H9 (cell line): ENCODE results near the gene ADGRL3. TPM values are rescaled to one million over a fixed set of nuclear protein-coding genes. Genes with fewer than 3 reads are reported as not detected.

Experiments
- DNase-seq: peaks from one replicate; pipeline ENCODE4 v3.0.0-alpha.2; 2017
- H2AFZ ChIP-seq: one replicate; pipeline ENCODE4 v1.6.1; 2013; ENCODE audit warnings: mild to moderate bottlenecking, low read length, control low read depth, moderate library complexity
- H2AK5ac ChIP-seq: 2 replicates; pipeline ENCODE4 v1.6.1; 2013; ENCODE audit warnings: low read length, control low read depth, mixed read lengths; ENCODE audit not compliant: insufficient read length
- H2BK120ac ChIP-seq: one replicate; pipeline ENCODE4 v1.6.1; 2013; ENCODE audit warnings: low read depth, mild to moderate bottlenecking, low read length, control low read depth, inconsistent platforms; ENCODE audit not compliant: poor library complexity, severe bottlenecking
- H2BK12ac ChIP-seq: 2 replicates; pipeline ENCODE4 v1.6.1; 2013; ENCODE audit warnings: low read length, control low read depth, mixed read lengths, low read depth; ENCODE audit not compliant: insufficient read length
- H2BK15ac ChIP-seq: 2 replicates; pipeline ENCODE4 v1.6.1; 2013; ENCODE audit warnings: low read depth, low read length, control low read depth
- H2BK20ac ChIP-seq: one replicate; pipeline ENCODE4 v1.6.1; 2013; ENCODE audit warnings: low read depth, mild to moderate bottlenecking, low read length, control low read depth, inconsistent platforms; ENCODE audit not compliant: poor library complexity, severe bottlenecking
- H2BK5ac ChIP-seq: 2 replicates; pipeline ENCODE4 v1.6.1; 2013; ENCODE audit warnings: low read length, control low read depth, mixed read lengths; ENCODE audit not compliant: insufficient read length
- H3K14ac ChIP-seq: 2 replicates; pipeline ENCODE4 v1.6.1; 2013; ENCODE audit warnings: low read length, control low read depth; ENCODE audit not compliant: insufficient read depth
- H3K18ac ChIP-seq: 2 replicates; pipeline ENCODE4 v1.6.1; 2013; ENCODE audit warnings: low read depth, mild to moderate bottlenecking, mixed read lengths, low read length, control low read depth; ENCODE audit not compliant: insufficient read length
- H3K23ac ChIP-seq: 2 replicates; pipeline ENCODE4 v1.6.1; 2013; ENCODE audit warnings: low read length, control low read depth, mixed read lengths, low read depth; ENCODE audit not compliant: insufficient read length
- H3K23me2 ChIP-seq: 2 replicates; pipeline ENCODE4 v1.6.1; 2013; ENCODE audit warnings: low read depth, mild to moderate bottlenecking, mixed read lengths, low read length, control low read depth; ENCODE audit not compliant: insufficient read length, poor library complexity, severe bottlenecking
- H3K27ac ChIP-seq: 2 replicates; pipeline ENCODE4 v1.5.1; 2013; ENCODE audit warnings: low read length, control low read depth, mixed read lengths, low read depth; ENCODE audit not compliant: insufficient read length
- H3K27me3 ChIP-seq: 2 replicates; pipeline ENCODE4 v1.6.1; 2013; ENCODE audit warnings: low read length, control low read depth, inconsistent platforms; ENCODE audit not compliant: insufficient read depth
- H3K4ac ChIP-seq: 2 replicates; pipeline ENCODE4 v1.6.1; 2013; ENCODE audit warnings: low read depth, mild to moderate bottlenecking, control low read depth, inconsistent platforms, low read length, moderate library complexity
- H3K4me1 ChIP-seq: 2 replicates; pipeline ENCODE4 v1.6.1; 2013; ENCODE audit warnings: low read length, control low read depth, inconsistent platforms; ENCODE audit not compliant: insufficient read depth
- H3K4me2 ChIP-seq: 2 replicates; pipeline ENCODE4 v1.6.1; 2013; ENCODE audit warnings: low read length, control low read depth, mixed read lengths; ENCODE audit not compliant: insufficient read length, insufficient read depth
- H3K56ac ChIP-seq: 2 replicates; pipeline ENCODE4 v1.6.1; 2013; ENCODE audit warnings: low read depth, mild to moderate bottlenecking, mixed read lengths, low read length, control low read depth; ENCODE audit not compliant: insufficient read length
- H3K79me1 ChIP-seq: 2 replicates; pipeline ENCODE4 v1.6.1; 2013; ENCODE audit warnings: low read depth, mild to moderate bottlenecking, moderate library complexity, low read length, control low read depth, inconsistent platforms; ENCODE audit not compliant: insufficient read depth, poor library complexity, severe bottlenecking
- H3K79me2 ChIP-seq: 2 replicates; pipeline ENCODE4 v1.6.1; 2013; ENCODE audit warnings: low read length, control low read depth, inconsistent platforms; ENCODE audit not compliant: insufficient read depth
- H3K9ac ChIP-seq: 2 replicates; pipeline ENCODE4 v1.6.1; 2013; ENCODE audit warnings: low read length, control low read depth, mixed read lengths; ENCODE audit not compliant: insufficient read length; ENCODE audit errors: extremely low read depth
- H3K9me3 ChIP-seq: one replicate; pipeline ENCODE4 v1.6.1; 2013; ENCODE audit warnings: low read depth, low read length, inconsistent platforms; ENCODE audit not compliant: control insufficient read depth
- H3T11ph ChIP-seq: one replicate; pipeline ENCODE4 v1.6.1; 2013; ENCODE audit warnings: mild to moderate bottlenecking, low read length, control low read depth, inconsistent platforms
- H4K20me1 ChIP-seq: one replicate; pipeline ENCODE4 v1.6.1; 2013; ENCODE audit not compliant: control insufficient read depth, insufficient read length, insufficient read depth
- H4K5ac ChIP-seq: 2 replicates; pipeline ENCODE4 v1.6.1; 2013; ENCODE audit warnings: low read depth, mild to moderate bottlenecking, mixed read lengths, low read length, control low read depth; ENCODE audit not compliant: insufficient read length
- H4K8ac ChIP-seq: replicated peaks from 2 replicates; pipeline ENCODE4 v1.6.1; 2013; ENCODE audit warnings: low read length, control low read depth, mixed read lengths, low read depth; ENCODE audit not compliant: insufficient read length
- H4K91ac ChIP-seq: 2 replicates; pipeline ENCODE4 v1.6.1; 2013; ENCODE audit warnings: low read depth, mild to moderate bottlenecking, moderate library complexity, mixed read lengths, low read length, control low read depth; ENCODE audit not compliant: insufficient read length
- H3K27ac Mint-ChIP-seq, 3 experiments: 2 replicates in 2 of 3; 3 replicates in 1 of 3; pipeline ENCODE4 v1.8.0; 2020 to 2021; ENCODE audit warnings: mixed read lengths in 3 of 3, mild to moderate bottlenecking in 1 of 3, moderate library complexity in 1 of 3
- H3K27me3 Mint-ChIP-seq: 2 replicates; pipeline ENCODE4 v1.8.0; 2021; ENCODE audit warnings: low read depth, mild to moderate bottlenecking, moderate library complexity, mixed read lengths
- H3K36me3 Mint-ChIP-seq, 3 experiments: 2 replicates in 2 of 3; 3 replicates in 1 of 3; pipeline ENCODE4 v1.8.0; 2020 to 2021; ENCODE audit warnings: low read depth in 3 of 3, mixed read lengths in 3 of 3; ENCODE audit not compliant: insufficient read depth in 1 of 3
- H3K4me1 Mint-ChIP-seq, 2 experiments: 2 replicates each; pipeline ENCODE4 v1.8.0; 2020; ENCODE audit warnings: mixed read lengths in 2 of 2
- H3K4me3 Mint-ChIP-seq, 2 experiments: 2 replicates in 1 of 2; 3 replicates in 1 of 2; pipeline ENCODE4 v1.8.0; 2020 to 2021; ENCODE audit warnings: mild to moderate bottlenecking in 2 of 2, mixed read lengths in 2 of 2, moderate library complexity in 1 of 2
- H3K9me3 Mint-ChIP-seq, 2 experiments: 2 replicates in 1 of 2; 3 replicates in 1 of 2; pipeline ENCODE4 v1.8.0; 2020; ENCODE audit warnings: mild to moderate bottlenecking in 2 of 2, mixed read lengths in 2 of 2, moderate library complexity in 1 of 2
- CTCF ChIP-seq: fragments of 200-600 bp; sonication (generic); conservative IDR thresholded peaks from 3 replicates; pipeline ENCODE4 v1.8.0; 2021; ENCODE audit warnings: antibody characterized with exemption, mild to moderate bottlenecking
- WGBS: extraction: QIAGEN DNeasy Blood & Tissue Kit; methylation state at CpG from one replicate; pipeline ENCODE4 v1.1.7; 2013; ENCODE audit warnings: missing lambda C conversion rate, low lambda C conversion rate, mixed read lengths; ENCODE audit not compliant: insufficient read length; ENCODE audit errors: extremely low coverage; 5-methylcytosine and 5-hydroxymethylcytosine counted together
- total RNA-seq: library from RNA; stranded (reverse); gene quantifications from 2 replicates; pipeline ENCODE4 v1.2.1, GENCODE V29; 2021

ADGRL3 gene
- total RNA-seq, 1 experiment from 2014 or later, result 5.9 TPM

GRCh38 chr4:61734409-61734808 lies 534.3 kb downstream of the ADGRL3 start:
- Histone ChIP-seq H3T11ph (no peak overlapping the region), H2AFZ (no peak overlapping the region), H3K9ac (no peak overlapping the region), H3K23me2 (no peaks in the 10 kb centered on the region), H3K9me3 (no peaks in the 10 kb centered on the region), H3K27ac (no peak overlapping the region), H2BK5ac (no peak overlapping the region), H4K20me1 (no peaks in the 10 kb centered on the region), H4K91ac (no peak overlapping the region), H2AK5ac (no peak overlapping the region), H4K8ac (no peak overlapping the region), H3K56ac (no peak overlapping the region), H2BK12ac (no peak overlapping the region), H4K5ac (no peak overlapping the region), H3K4me2 (no peak overlapping the region), H2BK20ac (no peak overlapping the region), H2BK15ac (no peak overlapping the region), H2BK120ac (no peak overlapping the region), H3K23ac (no peak overlapping the region), H3K4me1 (no peaks in the 10 kb centered on the region), H3K79me2 (no peaks in the 10 kb centered on the region), H3K14ac (no peak overlapping the region), H3K79me1 (no peaks in the 10 kb centered on the region), H3K27me3 (no peaks in the 10 kb centered on the region), H3K18ac (no peak overlapping the region), H3K4ac (no peak overlapping the region)
- H3K27ac Mint-ChIP-seq, result no peak overlapping the region
- no CpG with 5 or more reads among the region's 2 CpGs for WGBS
- no peak overlapping the region for H3K4me3 Mint-ChIP-seq
- TF ChIP-seq CTCF, result no peak
- H3K4me1 Mint-ChIP-seq, result no peaks in the 10 kb centered on the region
- no peak for DNase-seq
- peaks cover 45 to 49% (median 48%) of the 10 kb centered on the region in 3 experiments for H3K36me3 Mint-ChIP-seq
- H3K27me3 Mint-ChIP-seq, result no peaks in the 10 kb centered on the region
- peaks cover 0 to 9% of the 10 kb centered on the region in 2 experiments; a peak in 3 of 5 replicates for H3K9me3 Mint-ChIP-seq
